PFSK-1 (cell line): Measurements from ENCODE around the gene LRGUK.

ENCODE experiments used
- SIN3A ChIP-seq: IDR thresholded peaks from 2 replicates; pipeline ENCODE4 v1.6.1; 2012; ENCODE audit warnings: mild to moderate bottlenecking, low read length, moderate library complexity, borderline replicate concordance; ENCODE audit not compliant: insufficient read depth
- TAF1 ChIP-seq: IDR thresholded peaks from 2 replicates; pipeline ENCODE4 v1.6.1; 2012; ENCODE audit warnings: low read length, control low read depth, borderline replicate concordance; ENCODE audit not compliant: insufficient read depth

GRCh38 chr7:134197345-134197744 lies 70.2 kb downstream of the LRGUK start:
- TF ChIP-seq TAF1: no peak
- no peak for TF ChIP-seq SIN3A
